ENCODE results near the gene RBPJ.

GRCh38 chr4:26287756-26288155 lies 33.1 kb upstream of the RBPJ start:
- TF ChIP-seq CTCF (IDR thresholded peaks at IDR 0.05; ENCODE audit: poor library complexity, severe bottlenecking) (no peak), EP300 (conservative IDR thresholded peaks at IDR 0.05; ENCODE audit: poor library complexity, severe bottlenecking) (no peak), TAF1 (IDR thresholded peaks at IDR 0.05; ENCODE audit: low read depth) (no peak), POLR2AphosphoS5 (IDR thresholded peaks at IDR 0.05) (no peak)

Data from neural cell (in vitro differentiated cells).